ENCODE measurements around the gene TRHDE.

Gene TRHDE

DNA sequence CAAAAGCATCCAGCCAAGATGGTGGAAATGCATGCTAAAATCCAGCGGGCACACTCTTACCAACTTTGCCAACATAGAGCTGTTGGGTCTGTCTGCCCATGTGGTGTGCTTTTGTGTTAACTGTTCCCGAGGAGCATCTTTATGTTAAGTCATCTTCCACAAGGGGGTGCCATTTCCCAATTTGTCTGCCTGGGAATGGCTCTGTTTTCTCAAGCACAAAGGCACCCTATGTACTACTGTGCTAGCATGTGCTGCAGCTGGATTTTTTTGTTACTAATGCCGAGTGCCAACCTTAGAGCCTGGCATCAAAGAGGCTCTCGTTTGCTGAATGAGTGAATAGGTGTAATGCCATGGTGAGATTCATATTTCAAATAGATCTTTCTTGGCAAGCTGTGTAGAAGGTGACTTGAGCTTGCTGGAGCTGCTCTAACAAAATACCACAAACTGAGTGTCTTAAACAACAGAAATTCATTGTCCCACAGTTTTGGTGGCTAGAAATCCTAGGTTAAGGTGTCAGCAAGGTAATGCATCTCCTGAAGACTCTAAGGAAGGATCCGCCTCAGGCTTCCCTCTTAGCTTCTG is 74.3 kb downstream of the TRHDE start:
- H3K27me3 ChIP-seq (ENCODE audit: insufficient read depth, poor library complexity, severe bottlenecking) = no peaks in the 10 kb centered on the region
- DNase-seq (ENCODE audit: low read depth in 1 of 2, low spot score in 1 of 2) = peak; percentile 10 to 57
- TF ChIP-seq, protein P1, sequence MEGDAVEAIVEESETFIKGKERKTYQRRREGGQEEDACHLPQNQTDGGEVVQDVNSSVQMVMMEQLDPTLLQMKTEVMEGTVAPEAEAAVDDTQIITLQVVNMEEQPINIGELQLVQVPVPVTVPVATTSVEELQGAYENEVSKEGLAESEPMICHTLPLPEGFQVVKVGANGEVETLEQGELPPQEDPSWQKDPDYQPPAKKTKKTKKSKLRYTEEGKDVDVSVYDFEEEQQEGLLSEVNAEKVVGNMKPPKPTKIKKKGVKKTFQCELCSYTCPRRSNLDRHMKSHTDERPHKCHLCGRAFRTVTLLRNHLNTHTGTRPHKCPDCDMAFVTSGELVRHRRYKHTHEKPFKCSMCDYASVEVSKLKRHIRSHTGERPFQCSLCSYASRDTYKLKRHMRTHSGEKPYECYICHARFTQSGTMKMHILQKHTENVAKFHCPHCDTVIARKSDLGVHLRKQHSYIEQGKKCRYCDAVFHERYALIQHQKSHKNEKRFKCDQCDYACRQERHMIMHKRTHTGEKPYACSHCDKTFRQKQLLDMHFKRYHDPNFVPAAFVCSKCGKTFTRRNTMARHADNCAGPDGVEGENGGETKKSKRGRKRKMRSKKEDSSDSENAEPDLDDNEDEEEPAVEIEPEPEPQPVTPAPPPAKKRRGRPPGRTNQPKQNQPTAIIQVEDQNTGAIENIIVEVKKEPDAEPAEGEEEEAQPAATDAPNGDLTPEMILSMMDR (IDR thresholded peaks at IDR 0.05; ENCODE audit: insufficient read depth, low read length) = peak; percentile 43
- TF ChIP-seq POLR2AphosphoS5 (IDR thresholded peaks at IDR 0.05; ENCODE audit: low read depth) = no peak
- H3K27ac ChIP-seq (replicated peaks) = no peak overlapping the region
- no peak overlapping the region for H3K4me3 ChIP-seq (replicated peaks; ENCODE audit: insufficient read depth, low read length)

DNA sequence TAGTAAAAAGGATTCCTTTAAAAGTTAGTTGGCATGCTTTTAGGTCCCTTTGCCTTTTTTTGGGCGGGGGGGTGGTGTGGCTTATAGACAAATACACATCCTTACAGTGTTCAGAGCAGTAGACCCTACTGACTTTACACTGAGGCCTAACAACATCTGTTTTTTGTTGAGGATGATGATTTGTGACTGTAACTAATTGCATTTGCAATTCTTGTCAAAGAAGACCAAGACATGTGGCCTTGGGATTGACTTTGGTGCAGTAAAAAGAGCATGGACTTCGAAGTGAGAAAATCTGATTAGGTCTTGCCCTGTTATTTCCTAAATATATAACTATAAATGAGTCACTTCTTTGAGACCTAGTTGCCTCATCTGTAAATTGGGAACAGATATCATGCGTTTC is 77.3 kb downstream of the TRHDE start:
- Histone ChIP-seq H3K27me3 (ENCODE audit: insufficient read depth, poor library complexity, severe bottlenecking) (no peaks in the 10 kb centered on the region), H3K4me3 (replicated peaks; ENCODE audit: insufficient read depth, low read length) (no peak overlapping the region), H3K27ac (replicated peaks) (no peak overlapping the region)
- DNase-seq (ENCODE audit: low read depth in 1 of 2, low spot score in 1 of 2) = no peak
- no peak for TF ChIP-seq GABPA (IDR thresholded peaks at IDR 0.05; ENCODE audit: low read depth)

GRCh38 chr12:72359416-72359815 is 87.2 kb downstream of the TRHDE start:
- Histone ChIP-seq H3K4me3 (replicated peaks; ENCODE audit: insufficient read depth, low read length) (no peak overlapping the region), H3K27me3 (ENCODE audit: insufficient read depth, poor library complexity, severe bottlenecking) (no peaks in the 10 kb centered on the region), H3K27ac (replicated peaks) (no peak overlapping the region)
- TF ChIP-seq, protein P1 (IDR thresholded peaks at IDR 0.05; ENCODE audit: insufficient read depth, low read length) = no peak
- TF ChIP-seq POLR2AphosphoS5 (IDR thresholded peaks at IDR 0.05; ENCODE audit: low read depth) (no peak), SPI1 (IDR thresholded peaks at IDR 0.05; ENCODE audit: borderline replicate concordance, low read depth) (no peak), GABPA (IDR thresholded peaks at IDR 0.05; ENCODE audit: low read depth) (no peak), REST (IDR thresholded peaks at IDR 0.05; ENCODE audit: insufficient replicate concordance, low read depth) (no peak)
- no peak for DNase-seq (ENCODE audit: low read depth in 1 of 2, low spot score in 1 of 2)

GRCh38 chr12:72365151-72365550 is 93.0 kb downstream of the TRHDE start:
- Histone ChIP-seq H3K27ac (replicated peaks) (no peak overlapping the region), H3K4me3 (replicated peaks; ENCODE audit: insufficient read depth, low read length) (no peak overlapping the region), H3K27me3 (ENCODE audit: insufficient read depth, poor library complexity, severe bottlenecking) (no peaks in the 10 kb centered on the region)
- DNase-seq (ENCODE audit: low read depth in 1 of 2, low spot score in 1 of 2) = no peak
- TF ChIP-seq GABPA (IDR thresholded peaks at IDR 0.05; ENCODE audit: low read depth) (no peak), REST (IDR thresholded peaks at IDR 0.05; ENCODE audit: insufficient replicate concordance, low read depth) (no peak), SPI1 (IDR thresholded peaks at IDR 0.05; ENCODE audit: borderline replicate concordance, low read depth) (no peak), POLR2AphosphoS5 (IDR thresholded peaks at IDR 0.05; ENCODE audit: low read depth) (no peak)
- TF ChIP-seq, protein P1 (IDR thresholded peaks at IDR 0.05; ENCODE audit: insufficient read depth, low read length) = no peak

Data from HL-60 (cell line).